Measurements from ENCODE around the gene OGFOD1. TPM values are rescaled to one million over a fixed set of nuclear protein-coding genes. Genes with fewer than 3 reads are reported as not detected.

The OGFOD1 gene
- total RNA-seq, 2 donors from 2014 or later, result 19.9 to 26.1 TPM

DNA sequence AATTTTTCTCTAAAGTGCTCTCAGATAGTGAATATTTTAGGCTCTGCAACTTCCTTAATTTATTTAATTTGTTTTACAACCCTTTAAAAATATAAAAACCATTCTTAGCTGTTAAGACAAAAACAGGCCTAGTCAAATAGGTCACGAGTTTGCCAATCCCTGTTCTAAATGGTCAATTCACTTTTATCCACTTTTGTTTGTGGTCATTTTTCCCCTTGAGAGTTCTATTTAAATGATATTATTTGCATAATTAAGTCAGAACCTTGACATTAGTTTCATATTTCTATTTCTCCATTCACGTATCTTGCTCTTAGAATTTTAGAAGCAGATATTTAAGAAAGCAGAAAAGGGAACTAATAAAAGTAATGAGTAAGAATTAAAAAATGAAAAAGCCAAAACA, 30.0 kb upstream of the OGFOD1 start:
- DNase-seq (no peak), ATAC-seq (no peak)
- H3K9me3 ChIP-seq (ENCODE audit: control insufficient read depth, low read length, poor library complexity, severe bottlenecking), result no peaks in the 10 kb centered on the region
- Mint-ChIP-seq H3K4me3 (no peak overlapping the region), H3K4me1 (peaks cover 33% of the 10 kb centered on the region), H3K27ac (no peak overlapping the region), H3K27me3 (no peaks in the 10 kb centered on the region), H3K36me3 (ENCODE audit: low read depth) (no peaks in the 10 kb centered on the region)

DNA sequence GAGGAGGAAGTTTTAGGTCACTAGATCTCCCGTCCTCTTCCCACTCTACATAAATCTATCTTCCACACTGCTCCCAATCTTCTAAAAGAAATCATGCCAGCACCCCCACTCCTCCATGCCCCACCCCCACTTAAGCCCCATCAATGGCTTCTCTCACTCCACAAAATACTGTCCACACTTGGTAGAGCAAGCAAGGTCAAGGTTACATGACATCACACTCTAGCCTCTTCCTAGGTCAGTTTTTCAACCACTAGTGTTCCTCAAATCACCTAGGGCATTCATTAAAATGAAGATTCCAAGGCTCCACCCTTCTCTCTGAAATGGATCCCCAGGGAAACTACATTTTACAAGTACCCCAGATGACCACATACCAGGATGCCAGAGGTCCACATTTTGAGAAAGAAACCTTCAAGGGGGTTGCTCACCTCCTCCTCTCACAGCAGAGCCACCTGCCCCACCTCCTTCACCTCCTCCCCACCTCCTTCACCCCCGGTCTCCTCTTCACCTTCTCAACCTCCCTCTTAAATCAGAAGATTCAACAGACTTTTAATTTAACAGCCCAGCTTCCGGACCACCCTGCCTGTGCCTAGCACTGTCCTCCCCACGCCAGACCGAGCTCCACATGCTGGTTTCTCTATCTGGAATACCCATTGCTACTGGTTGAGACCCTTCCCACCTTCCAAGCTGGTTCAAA, 29.2 kb upstream of the OGFOD1 start:
- Mint-ChIP-seq H3K36me3 (ENCODE audit: low read depth) (no peaks in the 10 kb centered on the region), H3K4me1 (peaks cover 33% of the 10 kb centered on the region), H3K27me3 (no peaks in the 10 kb centered on the region), H3K27ac (peak overlapping the region; percentile 81), H3K4me3 (peak overlapping the region; percentile 63)
- no peak for ATAC-seq
- no peak for DNase-seq
- no peaks in the 10 kb centered on the region for H3K9me3 ChIP-seq (ENCODE audit: control insufficient read depth, low read length, poor library complexity, severe bottlenecking)

DNA sequence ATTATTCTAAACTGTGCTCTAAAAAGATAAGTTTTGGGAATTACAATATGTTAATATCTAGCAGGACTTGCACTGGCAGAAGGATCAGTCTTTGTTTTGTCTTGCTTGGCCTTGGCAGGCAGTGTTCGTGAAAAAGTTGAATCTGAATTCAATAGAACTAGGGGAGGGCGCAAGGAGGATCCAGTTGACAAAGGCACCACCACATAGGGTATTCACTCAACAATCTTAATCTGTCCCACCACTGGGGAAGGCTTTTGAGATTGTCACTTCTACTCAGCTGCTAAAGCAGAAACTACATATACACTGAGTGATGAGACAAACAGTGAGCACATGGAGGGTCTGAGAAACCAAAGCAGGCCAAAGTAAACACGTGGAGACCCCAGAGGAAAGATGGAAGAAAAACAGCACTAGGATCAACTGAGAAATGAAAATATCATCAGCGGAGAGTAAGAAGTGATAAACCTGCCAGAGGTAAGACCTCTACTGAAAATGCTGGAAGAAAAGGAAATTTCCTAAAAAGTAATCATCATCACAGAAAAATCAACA, 28.4 kb upstream of the OGFOD1 start:
- peak overlapping the region; percentile 81 for H3K27ac Mint-ChIP-seq
- no peak for ATAC-seq
- no peak for DNase-seq
- H3K27me3 Mint-ChIP-seq, result no peaks in the 10 kb centered on the region
- H3K36me3 Mint-ChIP-seq (ENCODE audit: low read depth), result no peaks in the 10 kb centered on the region
- H3K4me1 Mint-ChIP-seq, result peaks cover 33% of the 10 kb centered on the region
- no peaks in the 10 kb centered on the region for H3K9me3 ChIP-seq (ENCODE audit: control insufficient read depth, low read length, poor library complexity, severe bottlenecking)
- peak overlapping the region; percentile 63 for H3K4me3 Mint-ChIP-seq

DNA sequence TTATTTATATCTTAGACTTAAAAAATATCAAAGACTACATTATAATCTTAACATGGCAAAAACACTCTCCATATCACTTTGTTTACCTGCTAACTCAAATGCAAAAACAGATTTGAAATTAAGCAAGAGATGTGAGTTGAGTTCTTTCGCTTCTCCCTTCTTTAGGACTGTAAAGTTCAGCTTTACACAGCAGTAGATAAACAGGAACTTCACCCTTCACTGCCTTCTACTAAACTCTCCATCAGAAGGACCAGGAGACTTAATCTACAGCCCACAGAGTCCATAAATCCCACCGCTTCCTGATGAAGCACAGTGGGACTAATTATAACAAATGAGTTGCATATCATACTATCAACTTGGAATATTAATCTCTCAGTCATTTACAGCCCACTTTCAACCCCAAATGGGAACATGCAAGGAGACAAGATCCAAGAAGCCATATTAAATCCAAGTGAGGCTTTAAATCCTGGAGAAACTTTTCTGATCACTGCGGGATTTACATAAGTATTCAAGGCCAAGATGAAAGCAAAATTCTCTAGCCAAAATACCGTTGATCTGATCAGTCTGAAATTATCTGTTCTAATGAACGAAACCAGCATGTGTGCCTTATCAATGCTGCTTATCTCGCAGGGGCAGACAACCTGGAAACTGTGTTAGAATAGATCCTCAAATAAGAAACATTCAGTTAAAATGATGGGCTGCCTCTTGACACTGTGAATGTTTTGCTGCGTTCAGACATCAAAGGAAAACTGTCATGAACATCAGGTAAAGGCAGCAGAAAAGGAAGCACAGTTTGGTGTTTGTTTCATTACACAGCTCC, 27.6 kb upstream of the OGFOD1 start:
- ATAC-seq (no peak), DNase-seq (no peak)
- H3K4me3 Mint-ChIP-seq, result peak overlapping the region; percentile 96

DNA sequence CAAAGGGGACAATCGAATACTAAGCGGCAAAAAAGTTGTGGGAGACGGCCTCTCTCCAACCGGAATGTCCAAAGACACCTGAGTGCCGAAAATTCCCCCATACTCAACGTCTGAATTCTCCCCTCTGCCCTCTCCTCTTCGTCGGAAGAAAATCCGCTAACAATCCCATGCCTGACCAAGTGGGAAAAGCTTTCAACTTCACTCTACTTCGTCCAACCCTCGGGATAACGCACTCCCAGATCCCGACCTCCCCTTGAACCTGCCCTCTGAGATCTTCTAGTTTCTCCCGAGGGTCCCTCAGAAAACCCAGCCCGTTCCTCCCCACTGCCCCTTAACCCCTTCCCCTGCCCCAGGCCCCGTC, 27.0 kb upstream of the OGFOD1 start:
- no peaks in the 10 kb centered on the region for H3K9me3 ChIP-seq (ENCODE audit: control insufficient read depth, low read length, poor library complexity, severe bottlenecking)
- ATAC-seq (no peak), DNase-seq (no peak)
- Mint-ChIP-seq H3K4me3 (peak overlapping the region; percentile 96), H3K36me3 (ENCODE audit: low read depth) (no peaks in the 10 kb centered on the region), H3K27me3 (no peaks in the 10 kb centered on the region), H3K27ac (peak overlapping the region; percentile 95), H3K4me1 (peaks cover 33% of the 10 kb centered on the region)

More for the DNA sequence above, 27.6 kb upstream of the OGFOD1 start:
- H3K9me3 ChIP-seq (ENCODE audit: control insufficient read depth, low read length, poor library complexity, severe bottlenecking), result no peaks in the 10 kb centered on the region
- peaks cover 33% of the 10 kb centered on the region for H3K4me1 Mint-ChIP-seq
- no peaks in the 10 kb centered on the region for H3K27me3 Mint-ChIP-seq
- peak overlapping the region; percentile 95 for H3K27ac Mint-ChIP-seq
- H3K36me3 Mint-ChIP-seq (ENCODE audit: low read depth), result no peaks in the 10 kb centered on the region

DNA sequence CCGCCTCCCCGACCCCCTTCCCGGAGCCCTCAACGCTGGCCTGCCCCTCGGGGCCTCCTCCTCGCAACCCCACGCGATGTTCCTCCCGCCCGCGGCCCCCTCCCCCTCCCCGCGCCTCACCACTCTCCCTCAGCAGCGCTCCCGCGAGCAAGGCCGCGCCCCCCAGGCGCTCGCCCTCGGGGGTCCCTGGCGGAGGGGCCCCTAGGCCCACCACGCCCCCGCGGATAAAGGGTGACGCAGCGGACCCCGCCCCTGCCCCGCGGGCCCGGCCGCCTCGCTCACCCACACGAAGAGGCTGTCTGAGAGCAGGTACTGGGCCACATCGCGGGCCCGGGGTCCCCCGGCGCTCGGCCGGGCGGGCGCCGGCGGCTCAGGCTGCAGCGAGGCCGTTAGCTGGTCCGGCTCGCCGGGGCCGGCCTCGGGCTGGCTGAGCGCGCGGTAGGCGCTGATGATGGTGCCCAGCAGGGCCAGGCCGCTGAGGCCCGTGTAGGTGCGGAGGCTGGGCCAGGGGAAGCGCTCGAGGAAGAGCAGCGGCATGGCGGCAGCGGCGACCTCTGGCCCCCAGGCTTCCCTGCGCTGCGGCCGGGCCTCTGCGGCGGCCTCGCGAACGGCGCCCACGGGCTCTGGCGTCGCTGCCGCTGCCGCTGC, 26.4 kb upstream of the OGFOD1 start:
- Mint-ChIP-seq H3K27me3 (no peaks in the 10 kb centered on the region), H3K27ac (peak overlapping the region; percentile 95), H3K36me3 (ENCODE audit: low read depth) (no peaks in the 10 kb centered on the region), H3K4me3 (peak overlapping the region; percentile 96), H3K4me1 (peaks cover 33% of the 10 kb centered on the region)
- DNase-seq (peak; percentile 15 to 34 (median 32)), ATAC-seq (peak; percentile 53)
- no peaks in the 10 kb centered on the region for H3K9me3 ChIP-seq (ENCODE audit: control insufficient read depth, low read length, poor library complexity, severe bottlenecking)

DNA sequence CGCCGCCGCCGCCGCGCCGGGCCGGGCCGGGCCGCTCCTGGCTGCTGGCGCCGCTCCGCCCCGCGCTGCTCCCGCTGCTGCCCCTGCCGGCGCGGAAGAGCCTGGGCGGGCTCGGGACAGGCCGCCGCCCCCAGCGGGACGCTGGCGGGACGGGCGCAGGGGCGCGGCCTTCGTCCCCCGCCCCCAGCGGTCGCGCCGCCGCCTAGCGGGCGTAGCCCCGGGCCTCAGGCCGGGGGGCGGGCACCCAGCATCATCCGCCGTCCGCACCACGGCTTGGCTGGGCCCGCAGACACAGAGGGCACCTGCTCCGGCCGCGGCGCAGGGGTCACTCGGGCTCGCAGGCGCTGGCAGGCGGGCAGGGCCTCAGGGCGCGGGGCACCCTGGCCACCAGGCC, 25.9 kb upstream of the OGFOD1 start, which contains the start of gene AMFR:
Gene AMFR (minus strand): TSS at position 107 of the 394 bp plus-strand sequence. CDS start 218 bp downstream, outside the sequence.
- Mint-ChIP-seq H3K4me3 (peak within 1 kb of the TSS; percentile 96), H3K27ac (peak within 1 kb of the TSS; percentile 95), H3K27me3 (no peaks in the 10 kb centered on the region), H3K36me3 (ENCODE audit: low read depth) (no peaks in the 10 kb centered on the region), H3K4me1 (peaks cover 29% of the 10 kb centered on the region)
- ATAC-seq (peak; percentile 95), DNase-seq (peak; percentile 65 to 80 (median 72))
- no peaks in the 10 kb centered on the region for H3K9me3 ChIP-seq (ENCODE audit: control insufficient read depth, low read length, poor library complexity, severe bottlenecking)

DNA sequence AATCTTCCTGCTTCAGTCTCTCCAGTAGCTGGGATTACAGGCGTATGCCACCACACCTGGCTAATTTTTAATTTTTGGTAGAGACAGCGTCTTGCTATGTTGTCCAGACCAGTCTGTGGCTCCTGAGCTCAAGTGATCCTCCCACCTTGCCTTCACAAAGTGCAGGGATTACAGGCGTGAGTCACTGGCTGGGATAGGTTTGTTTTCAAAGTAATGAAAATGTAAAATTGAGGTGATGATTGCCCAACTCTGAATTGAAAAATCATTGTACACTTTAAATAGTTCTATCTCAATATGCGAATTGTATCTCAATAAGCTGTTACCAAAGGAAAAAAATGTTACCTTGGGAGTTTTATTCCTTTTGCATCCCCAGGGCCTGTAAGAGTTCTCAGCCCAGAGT, 24.8 kb upstream of the OGFOD1 start:
- H3K27ac Mint-ChIP-seq, result no peak overlapping the region
- H3K9me3 ChIP-seq (ENCODE audit: control insufficient read depth, low read length, poor library complexity, severe bottlenecking), result no peaks in the 10 kb centered on the region
- H3K27me3 Mint-ChIP-seq, result no peaks in the 10 kb centered on the region
- no peak for DNase-seq
- peak overlapping the region; percentile 84 for H3K4me3 Mint-ChIP-seq
- ATAC-seq, result no peak
- H3K4me1 Mint-ChIP-seq, result peaks cover 25% of the 10 kb centered on the region
- H3K36me3 Mint-ChIP-seq (ENCODE audit: low read depth), result no peaks in the 10 kb centered on the region

DNA sequence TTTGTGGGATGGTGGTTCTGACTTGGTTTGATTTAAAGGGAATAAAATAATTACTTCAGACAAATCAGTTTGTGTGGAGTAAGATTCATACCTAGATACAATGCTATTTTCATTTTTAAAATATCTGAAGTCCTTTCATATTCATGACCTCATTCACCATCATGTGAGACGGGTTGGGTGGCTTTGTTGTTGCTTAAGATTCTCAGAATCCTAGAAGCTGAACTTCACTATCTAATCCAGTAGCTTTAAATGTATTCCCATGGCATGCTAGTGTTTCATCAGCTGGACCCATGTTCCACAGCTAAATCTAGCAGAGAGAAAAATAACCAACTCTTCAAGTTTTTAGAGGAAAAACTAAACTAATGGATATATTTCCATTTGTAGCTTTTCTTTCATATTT, 23.3 kb upstream of the OGFOD1 start:
- H3K27ac Mint-ChIP-seq, result no peak overlapping the region
- H3K27me3 Mint-ChIP-seq, result no peaks in the 10 kb centered on the region
- H3K4me1 Mint-ChIP-seq, result peaks cover 12% of the 10 kb centered on the region
- no peaks in the 10 kb centered on the region for H3K9me3 ChIP-seq (ENCODE audit: control insufficient read depth, low read length, poor library complexity, severe bottlenecking)
- H3K36me3 Mint-ChIP-seq (ENCODE audit: low read depth), result no peaks in the 10 kb centered on the region
- H3K4me3 Mint-ChIP-seq, result no peak overlapping the region
- no peak for ATAC-seq
- no peak for DNase-seq

DNA sequence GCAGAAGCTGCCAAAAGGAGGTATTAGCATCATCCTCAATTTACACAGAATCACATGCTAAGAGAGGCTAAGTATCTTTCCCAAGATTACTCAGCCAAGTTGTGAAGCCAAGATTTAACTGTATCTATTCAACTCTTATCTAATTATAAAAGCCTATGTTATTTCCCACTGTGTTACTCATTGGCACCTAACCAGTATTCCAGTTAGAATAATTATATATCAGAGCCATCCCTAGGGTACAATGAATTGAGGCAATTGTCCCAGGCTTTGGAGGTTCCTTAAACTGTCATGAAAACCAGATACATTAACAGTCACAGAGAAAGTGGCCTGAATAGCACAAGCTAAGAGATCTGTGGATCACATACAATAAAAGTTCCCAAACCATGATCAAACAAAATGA, 15.1 kb upstream of the OGFOD1 start:
- H3K9me3 ChIP-seq (ENCODE audit: control insufficient read depth, low read length, poor library complexity, severe bottlenecking), result no peaks in the 10 kb centered on the region
- no peak for ATAC-seq
- no peaks in the 10 kb centered on the region for H3K27me3 Mint-ChIP-seq
- H3K27ac Mint-ChIP-seq, result no peak overlapping the region
- H3K4me3 Mint-ChIP-seq, result no peak overlapping the region
- H3K4me1 Mint-ChIP-seq, result peaks cover 8% of the 10 kb centered on the region
- DNase-seq, result no peak
- H3K36me3 Mint-ChIP-seq (ENCODE audit: low read depth), result peaks cover 8% of the 10 kb centered on the region

DNA sequence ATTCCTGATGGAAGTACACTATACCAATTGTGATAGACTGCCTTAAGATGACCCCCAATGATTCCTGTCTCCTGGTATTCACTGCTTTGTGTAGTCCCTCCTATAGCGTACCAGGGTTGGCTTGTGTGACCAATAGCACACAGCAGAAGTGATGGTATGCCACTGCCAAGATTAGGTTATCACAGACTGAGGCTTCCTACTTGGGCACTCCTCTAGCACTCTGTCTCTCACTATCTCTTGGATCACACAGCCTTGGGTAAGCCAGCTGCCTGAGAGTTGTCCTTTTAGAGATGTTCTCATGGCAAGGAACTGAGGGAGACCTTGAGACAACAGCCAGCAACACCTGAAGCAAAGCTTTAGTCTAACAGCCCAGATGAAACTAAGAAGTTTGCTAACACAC, 13.3 kb upstream of the OGFOD1 start:
- Mint-ChIP-seq H3K27me3 (no peaks in the 10 kb centered on the region), H3K36me3 (ENCODE audit: low read depth) (peaks cover 11% of the 10 kb centered on the region)
- ATAC-seq, result no peak

DNA sequence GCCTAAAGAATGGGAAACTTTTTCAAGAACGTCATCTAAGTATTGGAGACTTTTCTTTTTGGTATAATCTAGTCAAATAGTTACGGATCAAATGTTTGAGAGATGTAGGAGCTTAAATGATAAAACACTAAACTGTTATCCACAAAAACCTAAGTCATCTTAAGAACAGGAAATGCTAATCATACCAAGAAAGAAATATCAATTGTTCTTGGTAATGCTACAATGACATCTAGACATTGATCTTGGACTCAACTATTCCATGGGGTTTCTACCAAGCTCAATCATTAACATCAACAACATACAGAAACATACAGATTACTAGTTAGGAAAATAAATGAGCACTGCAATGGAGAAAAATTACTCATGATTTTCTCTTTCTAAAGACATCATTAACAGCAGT, 4.1 kb upstream of the OGFOD1 start:
- no peak overlapping the region for H3K27ac Mint-ChIP-seq
- DNase-seq (no peak), ATAC-seq (no peak)
- H3K36me3 Mint-ChIP-seq (ENCODE audit: low read depth), result peaks cover 9% of the 10 kb centered on the region
- H3K4me1 Mint-ChIP-seq, result peaks cover 30% of the 10 kb centered on the region
- no peaks in the 10 kb centered on the region for H3K9me3 ChIP-seq (ENCODE audit: control insufficient read depth, low read length, poor library complexity, severe bottlenecking)
- H3K27me3 Mint-ChIP-seq, result no peaks in the 10 kb centered on the region
- H3K4me3 Mint-ChIP-seq, result no peak overlapping the region

More for the DNA sequence above, 13.3 kb upstream of the OGFOD1 start:
- H3K27ac Mint-ChIP-seq, result no peak overlapping the region
- no peaks in the 10 kb centered on the region for H3K9me3 ChIP-seq (ENCODE audit: control insufficient read depth, low read length, poor library complexity, severe bottlenecking)
- H3K4me3 Mint-ChIP-seq, result no peak overlapping the region
- H3K4me1 Mint-ChIP-seq, result peaks cover 10% of the 10 kb centered on the region
- no peak for DNase-seq

DNA sequence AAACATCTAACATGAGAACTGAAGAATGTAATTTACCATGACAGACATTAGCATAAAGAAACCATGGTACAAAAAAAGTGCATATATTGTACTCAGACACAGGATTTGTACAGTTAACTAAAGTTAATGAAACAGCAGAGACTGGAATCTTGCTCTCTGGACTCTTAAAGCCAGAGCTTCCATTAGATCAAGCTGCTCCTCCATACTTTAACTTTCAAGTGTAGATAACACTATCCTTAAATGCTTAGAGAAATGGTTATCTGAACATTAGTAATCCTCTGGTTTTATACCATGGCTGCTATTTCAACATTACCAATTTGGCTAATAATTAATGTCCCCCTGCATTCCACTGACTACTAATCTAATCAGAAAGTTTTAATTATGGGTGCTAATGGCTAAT, 3.3 kb upstream of the OGFOD1 start:
- H3K4me3 Mint-ChIP-seq, result no peak overlapping the region
- DNase-seq (no peak), ATAC-seq (no peak)
- peak overlapping the region; percentile 83 for H3K27ac Mint-ChIP-seq
- no peaks in the 10 kb centered on the region for H3K9me3 ChIP-seq (ENCODE audit: control insufficient read depth, low read length, poor library complexity, severe bottlenecking)
- peaks cover 9% of the 10 kb centered on the region for H3K36me3 Mint-ChIP-seq (ENCODE audit: low read depth)
- peaks cover 34% of the 10 kb centered on the region for H3K4me1 Mint-ChIP-seq
- no peaks in the 10 kb centered on the region for H3K27me3 Mint-ChIP-seq
